MCF 10A (cell line): ENCODE data around the gene SDCBP2. TPM values are rescaled to one million over a fixed set of nuclear protein-coding genes. Genes with fewer than 3 reads are reported as not detected.
"Not testable (repeated sequence)": the region's sequence is repeated elsewhere in the genome, so short reads cannot be mapped to it uniquely, and the experiment has no call there.

Source experiments
- BruUV-seq: library from RNA; stranded (reverse); fragments of 400-500 nt; replicated peaks from 2 replicates; lab custom pipeline; 2021; lab: Mats Ljungman, UMichigan
- CTCF ChIA-PET: fragments of 300-600 bp; sonication (Branson Sonifier 250); formaldehyde crosslinking; extraction: SDS; loops from one replicate; lab custom pipeline; 2021; ENCODE audit warnings: antibody characterized with exemption, inconsistent platforms; lab: Yijun Ruan, JAX
- POLR2A ChIA-PET: fragments of 300-600, 350-650 bp; sonication (Branson Sonifier 250); formaldehyde crosslinking; extraction: SDS; loops from one replicate; lab custom pipeline; 2020; ENCODE audit warnings: antibody characterized with exemption, inconsistent platforms; lab: Yijun Ruan, JAX
- DNase-seq: peaks from one replicate; pipeline ENCODE4 v3.0.0-alpha.2; 2018; ENCODE audit not compliant: unreplicated experiment
- H3K27ac Mint-ChIP-seq: one replicate; pipeline ENCODE4 v1.8.0; 2022; ENCODE audit warnings: mild to moderate bottlenecking, low read depth, mixed read lengths; ENCODE audit not compliant: unreplicated experiment
- H3K27me3 Mint-ChIP-seq: one replicate; pipeline ENCODE4 v1.8.0; 2022; ENCODE audit warnings: mixed read lengths; ENCODE audit not compliant: insufficient read depth, unreplicated experiment
- H3K36me3 Mint-ChIP-seq: one replicate; pipeline ENCODE4 v1.8.0; 2022; ENCODE audit warnings: mild to moderate bottlenecking, moderate library complexity, mixed read lengths; ENCODE audit not compliant: insufficient read depth, unreplicated experiment
- H3K4me1 Mint-ChIP-seq: one replicate; pipeline ENCODE4 v1.8.0; 2022; ENCODE audit warnings: mixed read lengths; ENCODE audit not compliant: insufficient read depth, unreplicated experiment
- H3K4me3 Mint-ChIP-seq: one replicate; pipeline ENCODE4 v1.8.0; 2022; ENCODE audit warnings: mild to moderate bottlenecking, moderate library complexity, mixed read lengths; ENCODE audit not compliant: unreplicated experiment
- H3K9me3 Mint-ChIP-seq: one replicate; pipeline ENCODE4 v1.8.0; 2022; ENCODE audit warnings: mixed read lengths; ENCODE audit not compliant: unreplicated experiment
- CTCF ChIP-seq: fragments of 200-600 bp; IDR thresholded peaks from one replicate; pipeline ENCODE4 v1.8.0; 2022; ENCODE audit warnings: antibody characterized with exemption, mild to moderate bottlenecking; ENCODE audit not compliant: unreplicated experiment
- intact Hi-C: fragments of 100-400 bp; cut with micrococcal nuclease; formaldehyde crosslinking; loops from 2 replicates; pipeline ENCODE4 v1.14.1; 2022
- total RNA-seq: library from RNA; stranded (reverse); gene quantifications from 2 replicates; pipeline ENCODE4 v1.2.3, GENCODE V29; 2022

Gene SDCBP2
- total RNA-seq, 1 experiment from 2014 or later, result 11.8 TPM

GRCh38 chr20:1343446-1344124, 14.6 kb upstream of the SDCBP2 start:
- DNase-seq, BruUV-seq, H3K9me3 Mint-ChIP-seq, H3K4me3 Mint-ChIP-seq, intact Hi-C loops, H3K27ac Mint-ChIP-seq, H3K27me3 Mint-ChIP-seq, H3K4me1 Mint-ChIP-seq: not testable (repeated sequence)
- TF ChIP-seq CTCF, result peak; percentile 4
- H3K36me3 Mint-ChIP-seq, result peaks cover 16% of the 10 kb centered on the region
- ChIA-PET POLR2A (interaction anchor here (0.6 to 5.5 kb wide), 5 partner anchors 13 to 103 kb away, joined by 3 to 38 read pairs (median 5); partner anchors contain the start of gene SDCBP2), CTCF (interaction anchor here (1.4 kb wide), 1 partner anchor 31 kb away, joined by 6 read pairs; no protein-coding TSS in a partner anchor)

- ChIA-PET POLR2A (interaction anchor here (1.0 to 5.5 kb wide), 2 partner anchors 12 to 16 kb away, joined by 3 to 38 read pairs; partner anchors contain the start of gene SDCBP2), CTCF (interaction anchor here (1.4 kb wide), 1 partner anchor 49 kb away, joined by 4 read pairs; no protein-coding TSS in a partner anchor)
- TF ChIP-seq CTCF, result no peak
Measured at GRCh38 chr20:1341561-1342265, 12.8 kb upstream of the SDCBP2 start.

GRCh38 chr20:1338801-1339200, 9.9 kb upstream of the SDCBP2 start:
- no peak overlapping the region for H3K4me3 Mint-ChIP-seq
- ChIA-PET POLR2A (interaction anchor here (1.3 to 2.6 kb wide), 2 partner anchors 9 to 11 kb away, joined by 4 to 13 read pairs; partner anchors contain the start of gene SDCBP2), CTCF (interaction anchor here (0.6 to 1.4 kb wide), 2 partner anchors 43 to 49 kb away, joined by 3 to 5 read pairs; no protein-coding TSS in a partner anchor)
- no peaks in the 10 kb centered on the region for H3K27me3 Mint-ChIP-seq
- no peaks in the 10 kb centered on the region for H3K9me3 Mint-ChIP-seq
- no peak for TF ChIP-seq CTCF
- H3K27ac Mint-ChIP-seq, result no peak overlapping the region
- peaks cover 25% of the 10 kb centered on the region for H3K4me1 Mint-ChIP-seq
- DNase-seq, result no peak
- intact Hi-C loops, result no loop called here
- BruUV-seq, result no TSS peak
- peaks cover 17% of the 10 kb centered on the region for H3K36me3 Mint-ChIP-seq

More at GRCh38 chr20:1341561-1342265, 12.8 kb upstream of the SDCBP2 start:
- no peak overlapping the region for H3K27ac Mint-ChIP-seq
- DNase-seq, result no peak
- intact Hi-C loops, result no loop called here
- no TSS peak for BruUV-seq
- peaks cover 9% of the 10 kb centered on the region for H3K4me1 Mint-ChIP-seq
- H3K27me3 Mint-ChIP-seq, result no peaks in the 10 kb centered on the region
- H3K36me3 Mint-ChIP-seq, result peaks cover 10% of the 10 kb centered on the region
- no peaks in the 10 kb centered on the region for H3K9me3 Mint-ChIP-seq
- H3K4me3 Mint-ChIP-seq, result no peak overlapping the region

DNA sequence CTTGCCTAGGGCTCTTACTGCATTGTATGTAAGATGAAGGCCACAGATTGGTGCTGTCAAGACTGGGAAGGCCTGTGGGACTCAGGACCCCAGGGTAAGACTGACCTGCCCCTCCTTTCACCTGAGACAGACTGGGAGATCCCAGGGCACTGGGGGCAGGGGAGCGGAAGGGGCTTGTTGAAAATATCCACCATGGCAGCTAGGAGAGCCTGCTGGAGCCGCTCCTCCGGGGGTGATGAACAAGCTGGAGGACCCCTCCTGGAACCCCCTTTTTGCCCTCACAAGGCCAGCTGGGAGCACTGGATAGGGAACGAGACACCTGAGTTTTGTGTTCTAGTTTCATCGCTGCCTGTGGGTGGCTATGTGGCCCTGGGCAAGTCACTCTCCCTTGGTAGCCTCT, 9.2 kb upstream of the SDCBP2 start:
- Mint-ChIP-seq H3K36me3 (peaks cover 19% of the 10 kb centered on the region), H3K4me1 (peaks cover 25% of the 10 kb centered on the region)
- CTCF ChIA-PET, result interaction anchor here (1.4 kb wide), 1 partner anchor 44 kb away, joined by 5 read pairs; no protein-coding TSS in a partner anchor

More for the DNA sequence above, 9.2 kb upstream of the SDCBP2 start:
- H3K4me3 Mint-ChIP-seq, result no peak overlapping the region
- DNase-seq, result no peak
- intact Hi-C loops, result no loop called here
- POLR2A ChIA-PET, result interaction anchor here (1.3 to 2.6 kb wide), 2 partner anchors 8 to 11 kb away, joined by 4 to 13 read pairs; partner anchors contain the start of gene SDCBP2
- no TSS peak for BruUV-seq
- no peaks in the 10 kb centered on the region for H3K9me3 Mint-ChIP-seq
- no peaks in the 10 kb centered on the region for H3K27me3 Mint-ChIP-seq
- no peak for TF ChIP-seq CTCF
- no peak overlapping the region for H3K27ac Mint-ChIP-seq
